Spleen (tissue), 7 donors: ENCODE data around the gene CCDC171.

Source experiments
- CTCF ChIP-seq, 11 experiments: fragments of 200-600 bp in 7 of 11; fragments of 450-650 bp in 4 of 11; sonication (generic) in 4 of 11; IDR thresholded peaks in 8 of 11; conservative IDR thresholded peaks in 3 of 11; 1 replicate in 7 of 11; 2 replicates in 4 of 11; pipeline versions ENCODE4 v1.4.0 to v1.8.0; 2016 to 2021; ENCODE audit warnings: antibody characterized with exemption in 11 of 11, inconsistent platforms in 4 of 11, mild to moderate bottlenecking in 1 of 11
- POLR2A ChIP-seq, 3 donors: fragments of 450-650 bp; IDR thresholded peaks; one replicate each; pipeline ENCODE4 v1.5.1; 2017; ENCODE audit warnings: antibody characterized with exemption in 3 of 3, mild to moderate bottlenecking in 1 of 3
- POLR2AphosphoS5 ChIP-seq, 3 donors: sonication (generic); formaldehyde crosslinking; IDR thresholded peaks; one replicate each; pipeline ENCODE4 v1.5.1; 2017; ENCODE audit warnings: antibody characterized with exemption in 3 of 3
- donor health status: DM: no; HTN: no; CAD: no; lungs with moderate emphysema.
- donor health status: DM: no; HTN: no; CAD: no.
- donor health status: DM: no; HTN: no; CAD: no.

- TF ChIP-seq POLR2AphosphoS5 (IDR thresholded peaks at IDR 0.05) (no peak), POLR2A (IDR thresholded peaks at IDR 0.05) (no peak), CTCF (IDR thresholded peaks at IDR 0.05 in 8 of 11, conservative IDR thresholded peaks at IDR 0.05 in 3 of 11) (no peak)
Observed at GRCh38 chr9:15915711-15916110, 362.9 kb downstream of the CCDC171 start.
